A549 (cell line): ENCODE results near the gene TREM1.

Experiments
- CBX8 ChIP-seq: fragments of 200-600 bp; sonication (generic); IDR thresholded peaks from 2 replicates; pipeline ENCODE4 v1.6.1; 2016
- CTCF ChIP-seq: fragments of >200 bp; sonication (Bioruptor Twin); formaldehyde crosslinking; IDR thresholded peaks from 3 replicates; pipeline ENCODE4 v1.5.1; 2016
- ELK1 ChIP-seq: fragments of 150-350 bp; IDR thresholded peaks from 2 replicates; pipeline ENCODE4 v1.6.1; 2014; ENCODE audit warnings: low read depth, mild to moderate bottlenecking, low read length
- EP300 ChIP-seq, 2 experiments: fragments of >200 bp; sonication (Bioruptor Twin); formaldehyde crosslinking; IDR thresholded peaks; 2 replicates in 1 of 2; 3 replicates in 1 of 2; pipeline ENCODE4 v1.6.1; 2016 to 2017
- MAX ChIP-seq: IDR thresholded peaks from 2 replicates; pipeline ENCODE4 v1.6.1; 2012
- NFE2L2 ChIP-seq: fragments of 150-350 bp; conservative IDR thresholded peaks from 2 replicates; pipeline ENCODE4 v1.6.1; 2014; ENCODE audit warnings: low read length
- POLR2A ChIP-seq: IDR thresholded peaks from 2 replicates; pipeline ENCODE4 v1.6.1; 2012; ENCODE audit warnings: mild to moderate bottlenecking, low read length
- RARB ChIP-seq: fragments of 250-450 bp; sonication (Bioruptor Pico); IDR thresholded peaks from 2 replicates; pipeline ENCODE4 v1.8.0; 2021; ENCODE audit warnings: mild to moderate bottlenecking, moderate library complexity
- REST ChIP-seq: fragments of 200-600 bp; sonication (generic); IDR thresholded peaks from 2 replicates; pipeline ENCODE4 v1.6.1; 2016; ENCODE audit warnings: antibody characterized with exemption, mild to moderate bottlenecking, moderate library complexity
- SMC3 ChIP-seq: fragments of >200 bp; sonication (Bioruptor Twin); formaldehyde crosslinking; IDR thresholded peaks from 3 replicates; pipeline ENCODE4 v1.6.1; 2018; ENCODE audit warnings: inconsistent platforms
- ZC3H11A ChIP-seq: fragments of 450-650 bp; IDR thresholded peaks from 2 replicates; pipeline ENCODE4 v1.6.1; 2014; ENCODE audit warnings: antibody characterized with exemption, mild to moderate bottlenecking
- TF ChIP-seq, protein P1 (sequence below): fragments of >200 bp; sonication (Bioruptor Twin); formaldehyde crosslinking; IDR thresholded peaks from 2 replicates; pipeline ENCODE4 v1.6.1; 2016
- TF ChIP-seq, protein P2 (sequence below): fragments of 250-450 bp; sonication (Bioruptor Pico); IDR thresholded peaks from 2 replicates; pipeline ENCODE4 v1.5.0; 2021; ENCODE audit warnings: mild to moderate bottlenecking, moderate library complexity, borderline replicate concordance

- no peak for TF ChIP-seq NFE2L2
- no peak for TF ChIP-seq EP300 (IDR thresholded peaks at IDR 0.05)
- TF ChIP-seq SMC3, result no peak
- TF ChIP-seq RARB (CRISPR knock-in tag), result no peak
- no peak for TF ChIP-seq POLR2A
- no peak for TF ChIP-seq CTCF
- TF ChIP-seq, protein P1, sequence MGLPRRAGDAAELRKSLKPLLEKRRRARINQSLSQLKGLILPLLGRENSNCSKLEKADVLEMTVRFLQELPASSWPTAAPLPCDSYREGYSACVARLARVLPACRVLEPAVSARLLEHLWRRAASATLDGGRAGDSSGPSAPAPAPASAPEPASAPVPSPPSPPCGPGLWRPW, result no peak
- no peak for TF ChIP-seq MAX
- TF ChIP-seq CBX8, result no peak
- no peak for TF ChIP-seq ZC3H11A
- TF ChIP-seq, protein P2, sequence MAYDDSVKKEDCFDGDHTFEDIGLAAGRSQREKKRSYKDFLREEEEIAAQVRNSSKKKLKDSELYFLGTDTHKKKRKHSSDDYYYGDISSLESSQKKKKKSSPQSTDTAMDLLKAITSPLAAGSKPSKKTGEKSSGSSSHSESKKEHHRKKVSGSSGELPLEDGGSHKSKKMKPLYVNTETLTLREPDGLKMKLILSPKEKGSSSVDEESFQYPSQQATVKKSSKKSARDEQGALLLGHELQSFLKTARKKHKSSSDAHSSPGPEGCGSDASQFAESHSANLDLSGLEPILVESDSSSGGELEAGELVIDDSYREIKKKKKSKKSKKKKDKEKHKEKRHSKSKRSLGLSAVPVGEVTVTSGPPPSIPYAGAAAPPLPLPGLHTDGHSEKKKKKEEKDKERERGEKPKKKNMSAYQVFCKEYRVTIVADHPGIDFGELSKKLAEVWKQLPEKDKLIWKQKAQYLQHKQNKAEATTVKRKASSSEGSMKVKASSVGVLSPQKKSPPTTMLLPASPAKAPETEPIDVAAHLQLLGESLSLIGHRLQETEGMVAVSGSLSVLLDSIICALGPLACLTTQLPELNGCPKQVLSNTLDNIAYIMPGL (CRISPR knock-in tag), result no peak
- no peak for TF ChIP-seq REST
- no peak for TF ChIP-seq ELK1
Measured at GRCh38 chr6:41269166-41269565, 17.3 kb downstream of the TREM1 start.
